GM12878 (cell line): ENCODE results near the gene PTPRJ. TPM values are rescaled to one million over a fixed set of nuclear protein-coding genes. Genes with fewer than 3 reads are reported as not detected.
"Not testable (repeated sequence)": the region's sequence is repeated elsewhere in the genome, so short reads cannot be mapped to it uniquely, and the experiment has no call there.

ENCODE experiments used
- ATAC-seq: fragments of 200-7000 bp; cut with Tn5 transposase; 3 replicates; pipeline ENCODE4 v1.9.1; 2020; ENCODE audit warnings: mild to moderate bottlenecking, moderate library complexity
- BruUV-seq: library from RNA; stranded (reverse); fragments of 400-500 nt; replicated peaks from 2 replicates; lab custom pipeline; 2021; lab: Mats Ljungman, UMichigan
- CTCF ChIA-PET: fragments of 300-600 bp; sonication (Branson Sonifier 250); formaldehyde crosslinking; extraction: SDS; loops from one replicate; lab custom pipeline; 2021; ENCODE audit warnings: inconsistent platforms; lab: Yijun Ruan, JAX
- POLR2A ChIA-PET: fragments of 350-600 bp; formaldehyde crosslinking; extraction: SDS; loops from one replicate; lab custom pipeline; 2021; ENCODE audit warnings: inconsistent platforms; lab: Charles Lee
- RAD21 ChIA-PET: fragments of 300-600 bp; sonication (Branson Sonifier 250); formaldehyde crosslinking; loops from one replicate; lab custom pipeline; 2023; ENCODE audit warnings: antibody characterized with exemption; ENCODE audit not compliant: unreplicated experiment; lab: Charles Lee
- SMC1A ChIA-PET: fragments of 300-600 bp; sonication (Branson Sonifier 250); formaldehyde crosslinking; loops from one replicate; lab custom pipeline; 2023; ENCODE audit not compliant: unreplicated experiment, uncharacterized antibody; lab: Charles Lee
- DNase-seq: peaks from one replicate; pipeline ENCODE4 v3.0.0-alpha.2; 2011; ENCODE audit warnings: low read depth, low spot score
- FAIRE-seq: peaks from 3 replicates; lab custom pipeline; 2011; peaks lifted over from hg19 to GRCh38; lab: Jason Lieb, UNC
- H2AFZ ChIP-seq: 2 replicates; pipeline ENCODE4 v1.6.0; 2011; ENCODE audit warnings: low read depth, low read length, control low read depth; ENCODE audit not compliant: control insufficient read depth
- H3K27ac ChIP-seq: 2 replicates; pipeline ENCODE4 v1.5.1; 2011; ENCODE audit warnings: control low read depth; ENCODE audit not compliant: control insufficient read depth, insufficient read depth
- H3K27me3 ChIP-seq, 2 experiments: replicated peaks in 1 of 2; 2 replicates each; pipeline versions ENCODE4 v1.6.0 to v1.6.1; 2011; ENCODE audit warnings: low read length in 1 of 2; ENCODE audit not compliant: control insufficient read depth in 2 of 2, insufficient read depth in 2 of 2
- H3K36me3 ChIP-seq, 2 experiments: 2 replicates each; pipeline ENCODE4 v1.5.1; 2011; ENCODE audit warnings: low read length in 1 of 2; ENCODE audit not compliant: control insufficient read depth in 2 of 2, insufficient read depth in 2 of 2
- H3K4me1 ChIP-seq: 2 replicates; pipeline ENCODE4 v1.6.1; 2011; ENCODE audit warnings: mild to moderate bottlenecking, low read length, moderate library complexity, mixed read lengths; ENCODE audit not compliant: control insufficient read depth, insufficient read depth
- H3K4me2 ChIP-seq: 2 replicates; pipeline ENCODE4 v1.6.0; 2011; ENCODE audit warnings: control low read depth; ENCODE audit not compliant: control insufficient read depth, insufficient read depth
- H3K4me3 ChIP-seq: fragments of 200-600 bp; sonication (generic); 2 replicates; pipeline ENCODE4 v1.5.1; 2016
- H3K79me2 ChIP-seq: 2 replicates; pipeline ENCODE4 v1.6.0; 2011; ENCODE audit warnings: low read length; ENCODE audit not compliant: control insufficient read depth, insufficient read depth
- H3K9ac ChIP-seq: 2 replicates; pipeline ENCODE4 v1.8.0; 2011; ENCODE audit warnings: low read length, control low read depth, mixed read lengths; ENCODE audit not compliant: control insufficient read depth, insufficient read depth
- H3K9me3 ChIP-seq: replicated peaks from 3 replicates; pipeline ENCODE4 v1.5.1; 2011; ENCODE audit warnings: mild to moderate bottlenecking, low read length; ENCODE audit not compliant: control insufficient read depth, insufficient read depth
- H4K20me1 ChIP-seq: 2 replicates; pipeline ENCODE4 v1.6.0; 2011; ENCODE audit not compliant: control insufficient read depth, insufficient read depth
- BHLHE40 ChIP-seq, 2 experiments: fragments of 450-650 bp in 1 of 2; IDR thresholded peaks; 2 replicates each; pipeline ENCODE4 v1.6.1; 2011 to 2017; ENCODE audit warnings: low read depth in 2 of 2, borderline replicate concordance in 1 of 2, improper control_type of control experiment in 1 of 2, low read length in 1 of 2, mild to moderate bottlenecking in 1 of 2
- CREM ChIP-seq: IDR thresholded peaks from 2 replicates; pipeline ENCODE4 v1.6.1; 2014; ENCODE audit warnings: antibody characterized with exemption, low read depth
- FOS ChIP-seq: IDR thresholded peaks from 3 replicates; pipeline ENCODE4 v1.6.1; 2011; ENCODE audit warnings: borderline replicate concordance; ENCODE audit not compliant: insufficient read length; ENCODE audit errors: extremely low read depth
- GABPA ChIP-seq: IDR thresholded peaks from 2 replicates; pipeline ENCODE4 v1.6.1; 2014; ENCODE audit warnings: antibody characterized with exemption, low read depth, mild to moderate bottlenecking, inconsistent platforms
- HCFC1 ChIP-seq: fragments of 150-350 bp; IDR thresholded peaks from 2 replicates; pipeline ENCODE4 v1.6.1; 2014; ENCODE audit warnings: low read length
- HDAC6 ChIP-seq: fragments of 200-600 bp; sonication (generic); IDR thresholded peaks from one replicate; pipeline ENCODE4 v1.8.0; 2017; ENCODE audit warnings: antibody characterized with exemption; ENCODE audit not compliant: unreplicated experiment
- MTA3 ChIP-seq: IDR thresholded peaks from 2 replicates; pipeline ENCODE4 v1.6.1; 2012; ENCODE audit warnings: low read length, inconsistent platforms, borderline replicate concordance
- NR2C1 ChIP-seq: fragments of 450-650 bp; IDR thresholded peaks from 2 replicates; pipeline ENCODE4 v1.6.1; 2017; ENCODE audit warnings: antibody characterized with exemption, mild to moderate bottlenecking, moderate library complexity
- SIN3A ChIP-seq: IDR thresholded peaks from 2 replicates; pipeline ENCODE4 v1.6.1; 2012; ENCODE audit warnings: low read depth, low read length, improper control_type of control experiment
- SIX5 ChIP-seq: IDR thresholded peaks from 2 replicates; pipeline ENCODE4 v1.6.1; 2011; ENCODE audit warnings: mild to moderate bottlenecking, low read depth, low read length, moderate library complexity; ENCODE audit not compliant: severe bottlenecking
- WGBS: methylation state at CpG from one replicate; pipeline ENCODE4 v1.1.6; 2016; ENCODE audit warnings: low lambda C conversion rate; ENCODE audit not compliant: insufficient replicate concordance, insufficient coverage; ENCODE audit errors: missing lambda C conversion rate; 5-methylcytosine and 5-hydroxymethylcytosine counted together
- in situ Hi-C: fragments of 300-500 bp; cut with MboI; formaldehyde crosslinking; loops from 9 replicates; pipeline ENCODE4 v1.14.3; 2018; ENCODE audit warnings: mixed read lengths
- intact Hi-C: fragments of 100-400 bp; cut with micrococcal nuclease; formaldehyde crosslinking; loops from one replicate; pipeline ENCODE4 v1.14.2; 2022; ENCODE audit not compliant: unreplicated experiment
- polyA plus RNA-seq, 11 experiments: library from polyadenylated mRNA; depleted of rRNA in 4 of 11; unstranded in 6 of 11; stranded (reverse) in 5 of 11; fragments of >200 nt; fragmentation: Nextera tagmentation in 4 of 11; fragmentation: Illumina TruSeq in 1 of 11; extraction: Ambion mirVana in 4 of 11; extraction: Trizol in 1 of 11; gene quantifications; 1 replicate in 1 of 11; 2 replicates in 10 of 11; pipeline versions ENCODE4 v1.2.1 to v1.2.3, GENCODE V29; 2011 to 2016; ENCODE audit warnings: inconsistent platforms in 2 of 11, missing spikeins in 2 of 11, low read depth in 1 of 11
- total RNA-seq, 4 experiments: library from RNA; depleted of rRNA in 3 of 4; stranded (reverse); fragments of >200 nt in 3 of 4; fragmentation: Illumina TruSeq in 1 of 4; extraction: Trizol in 1 of 4; gene quantifications; 2 replicates each; pipeline versions ENCODE4 v1.2.1 to v1.2.3, GENCODE V29; 2013 to 2021
- TF ChIP-seq, protein P1 (sequence below): IDR thresholded peaks from 2 replicates; pipeline ENCODE4 v1.6.1; 2012; ENCODE audit warnings: low read depth, low read length, improper control_type of control experiment

PTPRJ gene
- total and polyA plus RNA-seq, 10 of the 15 experiments (the other 5 are each of a cell fraction or from before 2014, with no cell fraction given), result 0.22 to 22.4 (median 7.4) TPM

DNA sequence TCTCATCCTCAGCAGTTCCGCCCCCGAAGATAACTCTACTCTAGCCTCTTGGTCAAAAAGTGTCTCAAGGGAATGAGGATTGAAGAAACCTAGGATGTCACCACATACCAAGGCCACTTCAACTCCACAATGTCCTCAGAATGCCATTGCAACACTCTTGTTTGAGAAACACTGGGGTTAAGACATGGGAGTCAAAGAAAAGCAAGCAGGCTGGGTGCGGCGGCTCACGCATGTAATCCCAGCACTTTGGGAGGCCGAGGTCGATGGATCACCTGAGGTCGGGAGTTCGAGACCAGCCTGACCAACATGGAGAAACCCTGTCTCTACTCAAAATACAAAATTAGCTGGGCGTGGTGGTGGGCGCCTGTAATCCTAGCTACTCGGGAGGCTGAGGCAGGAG, 28.9 kb upstream of the PTPRJ start:
- 82% methylated on average over 12 of the region's 12 CpGs for WGBS
- H3K27me3 ChIP-seq, FAIRE-seq, H3K36me3 ChIP-seq, SMC1A ChIA-PET, POLR2A ChIA-PET, intact Hi-C loops, H3K79me2 ChIP-seq, ATAC-seq, H3K9ac ChIP-seq, H3K9me3 ChIP-seq, H3K27ac ChIP-seq, H4K20me1 ChIP-seq, RAD21 ChIA-PET, H3K4me2 ChIP-seq, H3K4me3 ChIP-seq, H2AFZ ChIP-seq, in situ Hi-C loops, BruUV-seq, CTCF ChIA-PET, H3K4me1 ChIP-seq, DNase-seq: not testable (repeated sequence)

DNA sequence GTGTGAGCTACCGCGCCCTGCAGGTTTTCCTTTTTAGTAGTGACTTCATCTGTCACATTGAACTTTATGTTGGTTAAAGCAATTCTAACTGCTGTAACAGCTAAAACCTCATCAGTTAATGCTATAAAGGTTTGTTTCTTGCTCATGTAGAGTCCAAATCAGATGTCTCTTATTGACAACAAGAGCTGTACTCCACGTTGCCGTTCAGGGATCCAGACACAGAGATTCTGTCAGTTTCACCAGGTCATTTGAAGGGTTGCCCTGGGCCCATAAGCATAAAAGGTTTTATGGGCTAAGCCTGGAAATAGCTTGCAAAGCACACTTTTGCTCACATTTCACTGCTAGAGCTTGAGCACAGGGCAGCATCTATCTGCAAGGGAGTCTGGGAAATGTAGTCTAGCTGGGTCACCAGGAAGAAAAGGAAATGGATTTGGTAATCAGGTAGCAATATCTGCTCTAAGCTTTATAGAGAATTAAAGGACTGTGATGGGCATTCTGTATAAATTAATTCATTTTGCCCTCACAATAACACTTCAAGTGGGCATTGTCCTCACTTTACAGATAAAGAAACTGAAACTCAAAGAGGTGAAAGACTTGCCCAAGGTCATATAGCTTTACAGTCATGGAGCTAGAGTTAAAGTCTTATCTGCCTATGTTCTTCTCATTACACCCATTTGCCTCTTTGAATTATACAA, 25.2 kb upstream of the PTPRJ start:
- ChIA-PET CTCF (interaction anchor here (0.6 to 1.9 kb wide), 3 partner anchors 21 to 153 kb away, joined by 4 to 8 read pairs (median 4); no protein-coding TSS in a partner anchor), POLR2A (interaction anchor here (0.8 to 1.0 kb wide), 2 partner anchors 10 to 54 kb away, joined by 3 read pairs; no protein-coding TSS in a partner anchor), SMC1A (interaction anchor here (0.6 to 1.5 kb wide), 5 partner anchors 10 to 65 kb away, joined by 3 to 5 read pairs (median 4); no protein-coding TSS in a partner anchor), RAD21 (interaction anchor here (0.9 kb wide), 1 partner anchor 16 kb away, joined by 3 read pairs; no protein-coding TSS in a partner anchor)
- no peaks in the 10 kb centered on the region for H3K9me3 ChIP-seq
- no peak for TF ChIP-seq BHLHE40 (IDR thresholded peaks at IDR 0.05; ENCODE audit: borderline replicate concordance in 1 of 2, low read depth in 2 of 2, low read length in 1 of 2)
- TF ChIP-seq, protein P1, sequence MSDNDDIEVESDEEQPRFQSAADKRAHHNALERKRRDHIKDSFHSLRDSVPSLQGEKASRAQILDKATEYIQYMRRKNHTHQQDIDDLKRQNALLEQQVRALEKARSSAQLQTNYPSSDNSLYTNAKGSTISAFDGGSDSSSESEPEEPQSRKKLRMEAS, result no peak
- no peak for TF ChIP-seq GABPA
- TF ChIP-seq MTA3, result no peak
- peak; percentile 65 for TF ChIP-seq SIX5
- no peak for TF ChIP-seq CREM
- TF ChIP-seq NR2C1, result no peak
- TF ChIP-seq FOS, result no peak
- TF ChIP-seq HCFC1, result peak; percentile 54; the same call in 1 of the 2 replicates
- TF ChIP-seq SIN3A, result no peak
- TF ChIP-seq HDAC6, result no peak
- H3K9ac ChIP-seq, result no peak overlapping the region
- H3K36me3 ChIP-seq, result no peaks in the 10 kb centered on the region
- 98% methylated on average over 4 of the region's 4 CpGs for WGBS
- FAIRE-seq, result peak; percentile 89
- H3K4me3 ChIP-seq, result no peak overlapping the region
- H4K20me1 ChIP-seq, result no peaks in the 10 kb centered on the region
- no peaks in the 10 kb centered on the region for H3K79me2 ChIP-seq
- no peak overlapping the region for H3K27ac ChIP-seq
- peak overlapping the region; percentile 18 for H2AFZ ChIP-seq
- intact Hi-C loops (no loop called here), in situ Hi-C loops (no loop called here)
- no TSS peak for BruUV-seq
- peaks cover 3% of the 10 kb centered on the region; the same call in 1 of the 2 replicates for H3K4me1 ChIP-seq
- ATAC-seq, result peak; percentile 52; the same call in 2 of the 3 replicates
- H3K4me2 ChIP-seq, result no peak overlapping the region
- no peak for DNase-seq
- no peaks in the 10 kb centered on the region for H3K27me3 ChIP-seq
